Fibroblast of skin of scalp (primary cell): ENCODE results near the gene WDPCP.
"Not testable (repeated sequence)": the region's sequence is repeated elsewhere in the genome, so short reads cannot be mapped to it uniquely, and the experiment has no call there.

ENCODE experiments used
- DNase-seq: peaks from one replicate; pipeline ENCODE4 v3.0.0-alpha.2; 2013

WDPCP gene

GRCh38 chr2:63225964-63226686 lies 362.2 kb downstream of the WDPCP start:
- no peak for DNase-seq

GRCh38 chr2:63218800-63219526 lies 369.3 kb downstream of the WDPCP start:
- DNase-seq, result no peak

- DNase-seq, result no peak
Observed at GRCh38 chr2:63195310-63195709, 393.0 kb downstream of the WDPCP start.

- no peak for DNase-seq
Observed at GRCh38 chr2:63194175-63194574, 394.1 kb downstream of the WDPCP start.

GRCh38 chr2:63192889-63193774 lies 395.1 kb downstream of the WDPCP start:
- DNase-seq, result no peak

DNA sequence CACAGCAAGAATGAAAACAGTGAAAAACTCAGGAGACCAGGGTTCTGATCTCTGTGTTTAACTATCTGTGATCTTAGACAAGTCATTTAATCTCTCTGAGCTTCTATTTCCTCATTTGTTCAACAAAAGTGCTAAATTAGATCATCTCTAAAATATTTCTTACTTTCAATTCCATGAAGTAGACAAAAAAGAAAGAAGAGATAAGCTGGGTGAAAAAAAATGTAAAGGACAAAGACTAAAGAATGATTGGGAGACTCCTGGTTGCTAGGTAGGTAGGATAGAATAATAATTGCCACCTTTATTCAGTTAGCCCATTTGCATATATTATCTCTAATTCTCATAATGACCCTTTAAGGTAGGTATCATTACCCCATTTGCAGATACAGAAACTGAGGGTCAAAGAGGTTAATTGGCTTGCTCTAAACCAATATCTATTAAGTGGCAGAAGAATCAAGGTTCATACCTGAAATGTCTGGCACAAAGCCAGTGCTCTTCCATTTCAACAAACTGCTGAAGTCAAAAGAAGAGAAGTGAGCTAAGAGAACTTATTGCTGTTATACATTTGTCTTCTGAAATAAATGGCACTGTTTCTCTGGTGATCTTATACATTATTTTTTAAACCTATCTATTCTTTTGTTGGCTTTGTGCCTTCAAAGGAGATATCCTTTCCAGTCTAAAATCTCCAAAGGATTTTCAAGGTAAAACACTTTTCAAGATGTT lies 395.9 kb downstream of the WDPCP start:
- no peak for DNase-seq

DNA sequence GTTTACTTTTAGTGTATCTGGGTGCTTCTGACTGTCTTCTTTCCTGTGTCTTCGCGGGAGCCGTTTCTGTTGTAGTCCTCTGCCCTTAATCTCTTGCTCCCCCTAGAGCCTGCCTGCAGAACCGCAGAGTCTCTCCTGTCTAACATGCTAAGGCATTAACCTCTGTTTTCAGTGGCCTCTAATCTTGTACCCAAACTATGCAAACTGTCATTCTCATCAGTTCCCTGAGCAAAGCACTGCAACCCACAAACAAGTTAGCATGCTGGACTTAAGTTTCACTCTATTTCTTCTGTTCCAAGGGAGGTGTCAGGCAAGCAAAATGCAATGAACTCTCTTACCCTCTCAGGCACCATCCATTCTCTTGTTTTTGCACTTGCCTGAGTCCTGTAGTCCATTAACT lies 399.3 kb downstream of the WDPCP start:
- DNase-seq, result peak; percentile 48

DNA sequence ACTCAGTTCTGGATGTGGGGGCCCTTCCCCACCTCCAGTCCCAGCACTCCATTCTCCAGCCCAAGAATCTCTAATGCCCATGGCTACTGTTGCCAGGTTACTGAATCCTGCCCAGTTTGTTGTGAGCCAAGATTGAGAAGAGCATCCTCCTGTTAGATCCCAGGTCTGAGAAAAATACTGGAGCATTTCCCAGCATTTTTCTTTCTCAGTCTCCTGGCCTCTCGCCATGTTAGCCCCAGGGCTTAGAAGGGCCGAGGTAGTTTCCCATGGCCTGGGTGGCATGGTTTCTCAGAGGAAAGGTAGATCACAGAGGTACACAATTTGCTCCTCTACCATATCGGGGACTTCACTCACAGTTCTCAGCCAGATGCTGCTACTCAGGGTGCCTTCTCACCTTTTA lies 401.9 kb downstream of the WDPCP start:
- no peak for DNase-seq

- no peak for DNase-seq
Observed at GRCh38 chr2:63163161-63163820, 425.0 kb downstream of the WDPCP start.

- no peak for DNase-seq
Observed at GRCh38 chr2:63159262-63159661, 429.0 kb downstream of the WDPCP start.

- DNase-seq, result not testable (repeated sequence)
Observed at GRCh38 chr2:63136683-63137082, 451.6 kb downstream of the WDPCP start.

DNA sequence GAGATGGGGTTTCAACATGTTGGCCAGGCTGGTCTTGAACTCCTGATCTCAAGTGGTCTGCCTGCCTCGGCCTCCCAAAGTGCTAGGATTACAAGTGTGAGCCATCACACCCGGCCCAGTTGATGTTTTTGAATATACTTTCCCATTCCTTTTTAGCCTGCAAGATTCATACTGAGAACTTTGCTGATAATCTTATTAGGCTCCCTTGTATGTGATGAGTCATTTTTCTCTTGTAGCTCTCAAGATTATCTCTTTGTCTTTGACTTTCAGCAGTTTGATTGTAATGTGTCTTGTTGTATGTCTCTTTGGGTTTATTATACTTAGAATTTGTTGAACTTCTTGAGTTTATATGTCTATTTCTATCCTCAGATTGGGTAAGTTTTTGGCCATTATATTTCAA lies 456.3 kb downstream of the WDPCP start:
- DNase-seq, result no peak

DNA sequence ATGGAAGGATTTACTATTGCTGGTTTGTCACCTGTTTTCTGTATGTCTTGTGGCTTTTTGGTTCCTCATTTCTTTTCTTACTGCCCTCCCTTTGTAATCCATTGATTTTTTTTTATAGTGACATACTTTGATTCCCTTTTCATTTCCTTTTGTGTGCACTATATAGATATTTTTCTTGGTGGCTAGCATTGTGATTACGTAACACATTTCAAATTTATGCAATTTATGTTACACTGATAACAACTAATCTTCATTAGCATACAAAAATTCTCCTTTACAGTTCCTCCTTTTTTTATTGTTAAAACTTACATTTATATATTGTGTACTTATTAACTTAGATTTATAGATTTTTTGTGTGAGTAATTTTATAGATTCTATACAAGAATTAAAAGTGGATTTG lies 457.1 kb downstream of the WDPCP start:
- DNase-seq, result no peak

DNA sequence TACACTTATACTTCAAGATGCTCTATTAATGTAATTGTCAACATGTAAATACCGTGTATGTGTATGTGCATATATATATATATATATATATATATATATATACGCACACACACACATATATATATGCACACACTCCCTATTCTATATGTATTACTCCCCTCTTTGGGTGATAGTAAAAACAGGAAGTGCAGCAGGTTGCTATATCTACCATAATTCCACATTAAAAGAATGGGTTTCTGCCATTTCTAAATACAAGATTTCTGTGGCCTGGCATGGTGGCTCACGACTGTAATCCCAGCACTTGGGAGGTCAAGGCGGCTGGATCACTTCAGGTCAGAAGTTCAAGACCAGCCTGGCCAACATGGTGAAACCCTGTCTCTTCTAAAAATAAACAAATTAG lies 460.7 kb downstream of the WDPCP start:
- no peak for DNase-seq

DNA sequence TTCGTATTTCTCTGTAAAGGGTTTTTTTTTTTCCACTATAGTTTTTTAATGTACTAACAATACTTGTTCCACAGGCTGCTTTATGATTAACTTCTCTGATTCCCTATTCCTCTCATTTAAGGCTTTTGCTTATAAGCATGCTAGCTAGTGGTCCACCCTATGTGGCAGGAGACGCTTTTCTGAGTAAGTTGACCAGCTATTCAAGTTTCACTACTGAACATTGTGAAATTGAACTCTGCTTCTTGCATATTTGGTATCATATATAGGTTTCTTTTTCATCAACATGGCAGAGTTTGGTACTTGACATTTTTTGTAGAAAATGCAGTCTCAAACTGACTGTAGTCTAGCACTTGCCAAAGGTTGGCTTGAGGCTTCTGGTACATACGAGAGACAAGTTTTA lies 463.4 kb downstream of the WDPCP start:
- DNase-seq, result no peak

DNA sequence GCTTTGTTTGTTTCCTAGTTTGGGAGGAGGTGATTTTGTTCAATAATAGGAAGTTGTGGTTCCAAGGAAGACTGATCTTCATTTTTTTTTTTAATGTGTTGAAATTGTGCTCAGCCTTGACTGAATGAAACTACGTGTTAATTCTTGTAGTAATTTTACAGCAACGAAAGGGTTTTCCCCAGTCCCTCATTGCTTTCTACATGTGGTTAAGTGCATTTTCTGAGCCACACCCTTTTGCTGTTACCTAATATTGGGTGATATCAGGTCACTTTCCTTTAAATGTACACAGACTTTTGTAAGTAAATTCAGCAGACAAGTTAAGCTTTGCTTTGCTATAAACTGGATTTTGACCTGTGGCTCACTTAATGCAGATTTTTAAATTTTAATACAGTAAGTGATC lies 464.1 kb downstream of the WDPCP start:
- DNase-seq, result no peak

DNA sequence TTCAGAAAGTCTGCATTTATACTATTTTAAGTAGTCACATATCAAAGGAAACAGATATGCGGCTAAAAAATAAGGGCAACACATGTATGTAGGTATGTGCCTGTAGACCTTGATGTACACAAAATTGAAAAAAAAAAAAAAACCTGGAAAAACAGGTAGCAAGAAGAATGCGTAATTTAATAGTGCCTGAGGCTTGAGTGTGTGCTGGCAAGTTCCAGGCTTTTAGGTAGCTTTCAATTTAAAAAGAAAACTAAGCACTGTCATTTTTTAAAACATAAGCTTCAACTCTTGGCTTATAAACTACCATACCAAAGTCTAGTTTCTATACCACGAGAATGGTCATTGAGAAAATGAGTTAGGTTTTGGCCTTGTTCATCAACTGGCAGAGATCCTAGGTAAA lies 465.4 kb downstream of the WDPCP start:
- no peak for DNase-seq

DNA sequence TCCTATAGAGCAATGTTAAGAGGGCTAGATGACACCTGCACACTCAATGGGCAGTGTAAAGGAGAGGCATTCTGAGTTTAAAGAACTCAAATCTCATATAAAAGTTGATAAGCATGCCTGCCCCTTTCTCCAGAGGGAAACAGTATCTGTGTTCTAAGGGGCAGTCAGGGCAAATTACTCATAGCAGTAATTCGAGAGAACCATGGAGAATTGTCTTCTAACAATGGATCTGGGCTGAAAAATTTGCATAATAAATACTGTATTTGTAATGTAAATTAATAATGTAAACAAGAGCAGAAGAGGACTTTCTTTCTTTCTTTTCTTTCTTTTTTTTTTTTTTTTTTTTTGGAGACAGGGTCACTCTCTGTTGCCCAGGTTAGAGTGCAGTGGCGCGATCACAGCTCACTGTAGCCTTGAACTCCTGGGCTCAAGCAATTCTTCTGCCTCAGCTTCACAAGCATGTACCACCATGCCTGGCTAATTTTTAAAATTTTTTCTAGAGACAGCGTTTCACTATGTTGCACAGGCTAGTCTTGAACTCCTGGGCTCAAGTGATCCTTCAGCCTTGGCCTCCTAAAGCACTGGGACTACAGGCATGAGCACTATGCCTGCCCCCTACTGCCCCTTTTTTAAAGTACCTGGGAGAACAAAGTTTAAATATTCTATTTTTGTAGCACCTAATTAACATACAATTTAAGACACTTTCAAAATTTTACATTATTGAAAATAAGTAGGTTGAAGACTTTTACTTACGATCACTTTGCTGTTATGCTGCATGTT lies 467.0 kb downstream of the WDPCP start:
- no peak for DNase-seq

GRCh38 chr2:63118821-63119220 lies 469.5 kb downstream of the WDPCP start:
- DNase-seq, result no peak

GRCh38 chr2:63104482-63104881 lies 483.8 kb downstream of the WDPCP start:
- no peak for DNase-seq

DNA sequence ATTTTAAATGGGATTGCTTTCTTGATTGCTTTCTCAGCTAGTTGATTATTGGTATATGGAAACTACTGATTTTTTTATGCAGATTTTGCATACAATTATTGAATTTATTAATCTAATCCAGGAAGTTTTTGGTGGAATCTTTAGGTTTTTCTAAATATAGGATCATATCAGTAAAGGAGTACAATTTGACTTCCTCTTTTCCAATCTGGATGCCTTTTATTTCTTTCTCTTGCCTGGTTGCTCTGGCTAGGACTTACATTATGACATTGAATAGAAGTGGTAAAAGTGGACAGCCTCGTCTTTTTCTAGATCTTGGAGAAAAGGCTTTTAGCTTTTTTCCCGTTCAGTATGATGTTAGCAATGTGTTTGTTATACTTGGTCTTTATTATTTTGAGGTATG lies 486.3 kb downstream of the WDPCP start:
- no peak for DNase-seq
